Fibroblast of peridontal ligament (primary cell): ENCODE measurements around the gene HADHA.
A peak's percentile ranks its signal among the peaks of the same experiment; 100 is the strongest.
"Not testable (repeated sequence)": the region's sequence is repeated elsewhere in the genome, so short reads cannot be mapped to it uniquely, and the experiment has no call there.

Source experiments
- DNase-seq: peaks from one replicate; pipeline ENCODE4 v3.0.0-alpha.2; 2010; ENCODE audit errors: extremely low read depth

The HADHA gene

DNA sequence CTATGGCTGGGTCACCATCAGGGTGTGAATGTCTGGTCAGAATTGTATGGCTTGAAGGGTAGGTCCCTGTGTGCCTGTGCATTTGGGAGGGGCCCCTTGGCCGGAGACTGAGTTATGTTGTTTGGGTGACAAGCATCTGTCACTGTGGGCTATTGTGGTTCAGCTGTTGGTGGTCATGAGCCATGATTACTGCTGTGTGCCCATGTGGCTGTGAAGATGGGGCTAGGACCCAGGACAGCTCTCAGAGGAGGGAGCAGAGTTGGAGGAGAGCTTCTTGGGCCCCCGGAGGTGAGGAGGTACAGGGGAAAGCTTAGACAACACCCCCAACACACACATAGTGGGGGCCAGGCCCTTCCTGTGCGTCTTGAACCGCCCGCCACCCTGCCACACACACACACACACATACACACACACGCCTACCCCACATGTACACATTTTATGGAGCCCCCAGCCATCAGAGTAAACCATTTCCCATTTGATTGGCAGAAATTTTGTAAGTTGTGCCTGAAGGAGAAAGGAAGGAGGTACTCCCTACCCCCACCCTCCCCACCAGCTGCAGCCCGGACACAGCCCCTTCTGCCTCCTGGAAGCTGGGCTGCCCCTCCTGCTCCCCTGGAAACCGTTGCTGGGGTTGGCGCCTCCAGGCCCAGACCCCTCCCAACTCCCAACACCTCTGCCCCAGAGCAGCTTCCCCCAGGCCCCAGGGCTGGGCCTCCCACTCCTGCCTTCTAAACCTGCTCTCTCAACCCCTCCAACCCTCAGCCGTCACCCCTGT, 69.6 kb downstream of the HADHA start:
- no peak for DNase-seq

- no peak for DNase-seq
Measured at GRCh38 chr2:26173776-26174482, 70.5 kb downstream of the HADHA start.

DNA sequence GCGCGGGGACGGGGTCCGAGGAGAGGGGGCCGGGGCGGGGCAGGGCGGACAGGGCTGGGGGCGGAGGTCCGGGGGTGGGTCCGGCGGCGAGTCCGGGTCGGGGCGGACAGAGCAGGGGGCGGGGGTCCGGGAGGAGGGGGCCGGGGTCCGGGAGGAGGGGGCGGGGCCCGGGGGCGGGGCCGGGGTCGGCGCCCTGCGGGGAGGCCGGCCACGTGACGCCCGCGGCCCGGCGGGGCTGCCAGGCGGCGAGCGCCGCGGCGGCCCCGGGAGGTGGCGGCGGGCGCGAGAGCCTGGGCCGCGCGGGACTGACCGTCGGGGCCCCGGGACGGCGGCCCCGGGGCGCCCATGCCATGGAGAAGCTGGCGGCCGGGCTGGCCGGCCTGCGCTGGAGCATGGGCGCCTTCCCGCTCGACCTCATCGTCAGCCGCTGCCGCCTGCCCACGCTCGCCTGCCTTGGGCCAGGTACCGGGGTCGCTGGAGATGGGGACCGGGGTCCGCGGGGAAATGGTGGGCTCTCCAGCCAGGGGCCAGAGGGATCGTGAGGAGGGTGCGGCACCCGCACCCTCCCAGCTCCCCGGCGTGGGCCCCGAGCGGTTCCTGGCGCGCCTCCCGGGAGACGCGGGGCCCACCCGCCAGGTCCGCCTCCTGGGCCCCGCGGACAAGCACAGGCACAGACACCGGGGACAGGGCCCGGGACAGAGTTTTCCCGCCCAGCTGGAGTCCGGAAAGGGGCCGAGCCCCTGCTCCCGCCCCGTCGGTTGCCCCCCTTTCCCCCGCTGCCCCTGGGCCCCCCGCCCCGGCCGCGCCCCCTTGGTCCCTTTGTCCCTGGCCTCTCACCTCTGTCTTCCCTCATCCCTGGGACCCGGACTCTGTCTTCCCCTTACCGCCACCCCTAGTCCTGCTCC, 71.3 kb downstream of the HADHA start, which contains the start of gene GAREM2:
TSS of gene GAREM2 (plus strand) at position 218 of the 905 bp plus-strand sequence. CDS start at position 351, 133 bp downstream.
- no peak for DNase-seq

DNA sequence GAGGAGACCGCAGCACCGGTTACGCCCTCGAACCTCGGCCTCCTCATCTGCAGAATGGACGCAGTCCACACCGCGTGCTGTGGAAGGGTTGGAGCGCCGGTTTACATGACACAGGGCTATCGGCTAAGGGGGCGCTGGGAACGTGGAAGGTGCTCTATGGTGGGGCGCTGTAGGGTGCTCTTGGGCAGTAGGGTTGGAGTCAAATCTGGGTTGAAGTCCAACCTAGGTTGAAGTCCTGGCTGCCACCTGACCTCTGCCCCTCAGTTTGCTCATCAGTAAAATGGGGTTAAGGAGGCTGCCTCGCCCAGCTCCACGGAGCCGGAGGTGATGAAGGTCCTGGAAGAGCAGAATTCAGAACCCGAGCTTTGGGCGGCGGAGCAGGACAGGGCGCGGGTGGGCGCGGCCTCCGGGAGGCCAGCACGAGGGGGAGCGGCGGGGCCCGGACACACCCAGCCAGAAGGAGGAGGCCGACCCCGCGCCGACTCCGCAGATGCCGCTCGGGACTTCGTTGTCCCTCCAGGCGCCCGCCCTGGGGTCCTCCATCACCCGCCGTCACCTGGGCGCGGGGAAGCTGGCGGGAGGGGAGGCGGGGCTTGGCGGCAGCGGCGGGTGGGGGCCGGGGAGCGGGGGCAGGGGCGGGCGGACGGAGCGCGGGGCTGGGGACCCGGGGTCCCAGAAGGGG, 72.1 kb downstream of the HADHA start:
- DNase-seq, result no peak

DNA sequence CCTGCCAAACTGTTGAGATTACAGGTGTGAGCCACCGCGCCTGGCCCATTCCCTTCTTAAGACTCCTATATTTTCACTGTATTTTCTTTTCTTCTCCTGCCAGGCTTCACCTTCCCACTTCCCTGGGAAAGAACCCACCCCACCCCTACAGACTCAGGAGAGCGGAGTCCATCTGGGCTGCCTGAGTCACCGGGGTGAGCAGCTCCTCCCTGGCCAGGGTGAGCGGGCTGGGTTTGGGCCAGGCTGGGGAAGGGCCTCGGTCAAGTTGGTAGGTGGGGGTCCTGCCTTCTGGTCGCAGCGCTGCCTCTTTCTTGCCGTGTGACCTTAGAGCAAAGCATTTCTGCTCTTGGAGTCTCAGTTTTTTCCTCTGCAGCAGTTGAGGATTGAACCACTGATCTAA, 73.6 kb downstream of the HADHA start:
- DNase-seq, result no peak

GRCh38 chr2:26169681-26170414, 74.6 kb downstream of the HADHA start:
- no peak for DNase-seq

DNA sequence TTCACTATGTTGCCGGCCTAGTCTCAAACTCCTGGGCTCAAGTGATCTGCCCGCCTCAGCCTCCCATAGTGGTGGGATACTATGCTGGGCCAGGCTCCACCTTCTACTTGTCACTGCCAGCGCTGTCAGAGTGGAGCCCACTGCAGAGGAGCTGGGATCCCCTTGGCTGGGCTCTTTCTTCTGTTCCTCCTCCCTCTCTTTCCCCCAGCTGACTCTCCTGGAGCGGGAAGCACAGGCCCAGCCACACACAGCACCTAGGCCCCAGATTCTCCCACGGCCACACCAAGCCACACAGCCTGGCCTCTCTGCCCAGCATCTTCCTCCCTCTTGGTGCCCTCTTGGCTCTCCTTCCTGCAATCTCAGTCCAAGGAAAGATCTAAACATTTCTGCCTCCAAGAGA, 75.2 kb downstream of the HADHA start:
- no peak for DNase-seq

- DNase-seq, result no peak
Measured at GRCh38 chr2:26168785-26169184, 75.6 kb downstream of the HADHA start.

- DNase-seq, result not testable (repeated sequence)
Measured at GRCh38 chr2:26166541-26166940, 77.9 kb downstream of the HADHA start.

GRCh38 chr2:26165403-26165802, 79.0 kb downstream of the HADHA start:
- DNase-seq, result no peak

DNA sequence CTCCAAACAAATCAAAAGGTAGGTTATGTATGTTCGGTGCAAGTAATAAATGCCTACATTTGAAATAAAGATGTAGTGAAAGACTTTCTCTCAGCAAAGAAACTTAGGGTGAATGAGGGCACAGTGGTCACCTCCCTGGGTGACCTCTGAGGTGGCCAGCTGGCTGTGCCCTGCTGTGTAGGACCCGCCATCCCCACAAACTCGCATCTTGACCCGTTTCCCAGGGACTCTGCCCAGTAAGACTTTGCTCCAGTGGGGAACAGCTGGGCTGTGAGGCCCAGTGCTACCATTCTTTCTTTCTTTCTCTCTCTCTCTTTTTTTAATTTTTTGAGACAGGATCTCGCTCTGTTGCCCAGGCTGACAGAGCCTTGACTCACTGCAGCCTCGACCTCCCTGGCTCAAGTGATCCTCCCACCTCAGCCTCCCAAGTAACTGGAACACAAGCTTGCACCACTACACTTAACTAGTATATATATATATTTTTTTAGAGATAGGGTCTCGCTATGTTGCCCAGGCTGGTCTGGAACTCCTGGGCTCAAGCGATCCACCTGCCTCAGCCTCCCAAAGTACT, 79.7 kb downstream of the HADHA start:
- no peak for DNase-seq

- no peak for DNase-seq
Measured at GRCh38 chr2:26164231-26164630, 80.2 kb downstream of the HADHA start.

GRCh38 chr2:26162963-26163362, 81.5 kb downstream of the HADHA start:
- DNase-seq, result no peak

DNA sequence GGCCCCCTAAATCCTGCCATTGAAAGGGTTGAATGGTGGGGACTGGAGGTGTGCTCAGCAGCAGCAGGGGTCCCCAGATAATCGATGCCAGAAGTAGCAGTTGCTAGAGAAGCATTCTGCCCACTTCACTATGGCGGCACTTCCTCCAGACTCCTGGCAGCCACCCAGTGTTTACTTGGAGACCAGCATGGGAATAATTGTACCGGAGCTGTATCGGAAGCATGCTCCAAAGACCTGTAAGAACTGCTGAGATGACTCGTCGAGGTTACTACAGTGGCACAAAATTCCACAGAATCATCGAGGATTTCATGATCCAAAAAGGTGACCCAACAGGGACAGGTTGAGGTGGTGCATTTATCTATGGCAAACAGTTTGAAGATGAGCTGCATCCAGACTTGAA, 82.5 kb downstream of the HADHA start:
- DNase-seq, result no peak

GRCh38 chr2:26157580-26157979, 86.9 kb downstream of the HADHA start:
- DNase-seq, result no peak

DNA sequence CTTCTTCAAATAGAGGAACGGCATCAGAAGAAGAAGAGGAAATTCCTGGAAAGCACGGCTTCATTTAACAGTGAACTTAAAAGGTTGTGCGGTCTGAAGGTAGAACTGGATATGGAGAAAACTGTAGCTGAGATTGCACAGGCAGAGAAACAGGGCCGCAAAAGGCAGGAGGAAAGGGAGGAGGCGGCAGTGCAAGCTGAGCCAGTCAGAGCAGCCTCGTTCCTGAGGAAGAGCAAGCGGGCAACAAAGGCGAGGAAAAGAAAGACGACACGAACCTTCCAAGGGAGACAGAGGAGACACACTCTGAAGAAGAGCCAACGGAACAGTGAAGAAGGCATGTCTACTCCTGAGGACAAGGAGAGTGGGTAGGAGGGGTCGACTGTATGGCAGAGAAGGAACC, 94.2 kb downstream of the HADHA start:
- DNase-seq, result no peak

GRCh38 chr2:26148501-26148900, 95.9 kb downstream of the HADHA start:
- peak; percentile 29 for DNase-seq

DNA sequence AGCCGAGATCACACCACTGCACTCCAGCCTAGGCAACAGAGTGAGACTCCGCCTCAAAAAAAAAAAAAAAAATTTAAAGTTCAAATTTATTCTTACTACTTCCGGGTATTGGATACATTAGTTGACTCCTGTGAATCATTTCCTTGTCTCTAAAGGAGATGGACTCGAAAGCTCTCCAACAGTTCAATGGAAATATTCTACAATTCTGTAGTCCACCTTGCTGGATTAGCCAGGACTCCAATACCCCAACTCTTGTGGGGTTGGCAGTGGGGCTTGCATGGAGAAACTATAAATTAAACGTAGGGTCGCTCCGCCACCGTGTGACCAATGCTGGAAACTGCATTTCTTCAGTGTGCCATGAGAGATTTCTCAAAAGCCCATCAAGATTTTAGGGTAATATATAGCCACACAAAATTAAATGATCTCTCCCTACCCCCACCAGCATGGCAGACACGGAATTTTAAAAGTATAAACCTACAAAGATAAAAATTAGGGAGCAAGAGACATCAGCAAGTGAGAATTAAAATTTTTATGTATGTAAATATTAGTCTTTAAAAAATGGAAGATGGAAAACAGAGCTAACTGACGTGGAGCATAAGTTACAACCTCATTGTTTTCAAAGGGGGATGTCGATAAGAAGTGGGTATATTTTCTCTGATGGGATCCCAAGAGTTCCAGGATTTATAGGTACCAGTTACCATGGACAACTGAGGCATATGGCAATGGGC, 99.3 kb downstream of the HADHA start:
- peak; percentile 72 for DNase-seq

- DNase-seq, result no peak
Measured at GRCh38 chr2:26144031-26144430, 100.4 kb downstream of the HADHA start.
